Activated naive CD8-positive, alpha-beta T cell treated with anti-CD3 and anti-CD28 coated beads for 36 hours (primary cell): Measurements from ENCODE around the gene IKZF1. TPM values are rescaled to one million over a fixed set of nuclear protein-coding genes. Genes with fewer than 3 reads are reported as not detected.

Experiments
- DNase-seq: peaks from one replicate; pipeline ENCODE4 v3.0.0; 2021
- H3K27ac Mint-ChIP-seq: one replicate; pipeline ENCODE4 v1.8.0; 2022; ENCODE audit warnings: mild to moderate bottlenecking, moderate library complexity, mixed read lengths
- H3K27me3 Mint-ChIP-seq: one replicate; pipeline ENCODE4 v1.8.0; 2022; ENCODE audit warnings: mild to moderate bottlenecking, mixed read lengths
- H3K36me3 Mint-ChIP-seq: one replicate; pipeline ENCODE4 v1.8.0; 2021; ENCODE audit warnings: mild to moderate bottlenecking, mixed read lengths
- H3K4me1 Mint-ChIP-seq: one replicate; pipeline ENCODE4 v1.8.0; 2021; ENCODE audit warnings: mixed read lengths
- H3K4me3 Mint-ChIP-seq: one replicate; pipeline ENCODE4 v1.8.0; 2022; ENCODE audit warnings: mild to moderate bottlenecking, moderate library complexity, mixed read lengths
- H3K9me3 Mint-ChIP-seq: one replicate; pipeline ENCODE4 v1.8.0; 2022; ENCODE audit warnings: mixed read lengths
- total RNA-seq, 2 experiments: library from RNA; stranded (reverse); gene quantifications; one replicate each; pipeline ENCODE4 v1.2.3, GENCODE V29; 2021

IKZF1 gene
- total RNA-seq, 2 experiments from 2014 or later: 220 to 225 TPM

DNA sequence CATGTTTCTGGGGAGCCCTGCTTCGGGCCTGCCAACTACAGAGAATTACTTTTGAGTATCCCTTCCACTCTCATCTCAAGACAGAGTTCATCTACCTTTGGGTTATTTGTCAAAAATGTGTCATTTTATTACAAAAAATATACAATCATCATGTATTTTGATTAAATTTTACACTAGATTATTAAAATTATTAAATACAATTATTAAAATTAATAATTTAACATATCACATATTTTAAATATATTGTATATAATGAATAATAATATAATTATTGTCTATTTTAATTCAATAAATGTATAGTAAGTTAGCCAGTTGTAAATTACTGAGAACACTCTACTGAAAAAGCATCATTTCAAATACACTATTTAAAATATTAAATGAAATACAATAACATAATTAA lies 94.7 kb downstream of the IKZF1 start:
- H3K9me3 Mint-ChIP-seq: no peaks in the 10 kb centered on the region
- H3K27me3 Mint-ChIP-seq: no peaks in the 10 kb centered on the region
- H3K4me3 Mint-ChIP-seq: no peak overlapping the region
- DNase-seq: no peak
- peaks cover 78% of the 10 kb centered on the region for H3K36me3 Mint-ChIP-seq
- H3K27ac Mint-ChIP-seq: peak overlapping the region; percentile 96
- peaks cover 73% of the 10 kb centered on the region for H3K4me1 Mint-ChIP-seq

DNA sequence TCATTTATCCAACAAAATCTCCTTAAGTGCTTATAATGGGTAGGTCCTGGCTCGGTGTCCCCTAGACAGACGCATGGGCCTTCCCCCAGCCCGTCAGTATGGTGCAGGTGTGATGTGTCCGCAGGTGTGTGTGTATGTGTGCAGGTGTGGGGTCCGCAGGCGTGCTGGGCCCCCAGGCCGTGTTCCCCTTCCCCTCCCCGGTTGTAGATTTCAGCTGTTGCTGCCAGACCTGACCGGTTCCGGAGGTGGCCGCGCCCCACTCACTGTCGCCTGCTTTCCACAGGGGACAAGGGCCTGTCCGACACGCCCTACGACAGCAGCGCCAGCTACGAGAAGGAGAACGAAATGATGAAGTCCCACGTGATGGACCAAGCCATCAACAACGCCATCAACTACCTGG lies 95.1 kb downstream of the IKZF1 start:
- Mint-ChIP-seq H3K4me3 (no peak overlapping the region), H3K9me3 (no peaks in the 10 kb centered on the region), H3K4me1 (peaks cover 73% of the 10 kb centered on the region), H3K27me3 (no peaks in the 10 kb centered on the region), H3K36me3 (peaks cover 76% of the 10 kb centered on the region), H3K27ac (peak overlapping the region; percentile 29)
- no peak for DNase-seq

DNA sequence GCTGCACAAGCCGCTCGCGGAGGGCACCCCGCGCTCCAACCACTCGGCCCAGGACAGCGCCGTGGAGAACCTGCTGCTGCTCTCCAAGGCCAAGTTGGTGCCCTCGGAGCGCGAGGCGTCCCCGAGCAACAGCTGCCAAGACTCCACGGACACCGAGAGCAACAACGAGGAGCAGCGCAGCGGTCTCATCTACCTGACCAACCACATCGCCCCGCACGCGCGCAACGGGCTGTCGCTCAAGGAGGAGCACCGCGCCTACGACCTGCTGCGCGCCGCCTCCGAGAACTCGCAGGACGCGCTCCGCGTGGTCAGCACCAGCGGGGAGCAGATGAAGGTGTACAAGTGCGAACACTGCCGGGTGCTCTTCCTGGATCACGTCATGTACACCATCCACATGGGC lies 95.6 kb downstream of the IKZF1 start:
- Mint-ChIP-seq H3K27ac (peak overlapping the region; percentile 70), H3K4me1 (peaks cover 75% of the 10 kb centered on the region), H3K36me3 (peaks cover 75% of the 10 kb centered on the region), H3K9me3 (no peaks in the 10 kb centered on the region), H3K27me3 (no peaks in the 10 kb centered on the region), H3K4me3 (no peak overlapping the region)
- no peak for DNase-seq

DNA sequence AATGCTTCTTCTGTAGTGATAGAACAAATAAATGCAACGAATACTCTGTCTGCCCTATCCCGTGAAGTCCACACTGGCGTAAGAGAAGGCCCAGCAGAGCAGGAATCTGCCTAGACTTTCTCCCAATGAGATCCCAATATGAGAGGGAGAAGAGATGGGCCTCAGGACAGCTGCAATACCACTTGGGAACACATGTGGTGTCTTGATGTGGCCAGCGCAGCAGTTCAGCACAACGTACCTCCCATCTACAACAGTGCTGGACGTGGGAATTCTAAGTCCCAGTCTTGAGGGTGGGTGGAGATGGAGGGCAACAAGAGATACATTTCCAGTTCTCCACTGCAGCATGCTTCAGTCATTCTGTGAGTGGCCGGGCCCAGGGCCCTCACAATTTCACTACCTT lies 99.9 kb downstream of the IKZF1 start:
- Mint-ChIP-seq H3K36me3 (peaks cover 56% of the 10 kb centered on the region), H3K4me3 (no peak overlapping the region), H3K27ac (peak overlapping the region; percentile 62), H3K4me1 (peaks cover 81% of the 10 kb centered on the region), H3K27me3 (no peaks in the 10 kb centered on the region), H3K9me3 (no peaks in the 10 kb centered on the region)
- DNase-seq: no peak

DNA sequence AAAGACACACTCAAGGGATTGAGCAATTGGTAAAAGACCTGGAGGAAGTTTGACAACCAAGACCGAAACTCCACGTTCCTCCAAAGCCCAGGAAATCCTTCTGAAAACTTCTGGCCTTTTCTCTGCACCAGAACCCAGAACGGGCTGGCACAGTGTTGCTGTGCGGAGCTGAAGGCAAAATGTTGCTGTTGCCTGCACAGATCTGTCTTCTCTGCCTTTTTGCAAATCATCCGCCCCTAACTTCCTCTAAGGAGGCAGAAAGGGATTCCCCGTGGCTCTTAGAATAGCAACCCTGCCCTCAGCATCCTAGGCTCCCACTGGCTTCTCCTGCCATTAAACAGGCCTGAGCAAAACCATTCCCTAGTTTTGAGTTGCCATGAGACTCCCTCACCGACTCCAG lies 100.7 kb downstream of the IKZF1 start:
- no peak for DNase-seq
- Mint-ChIP-seq H3K4me1 (peaks cover 89% of the 10 kb centered on the region), H3K9me3 (no peaks in the 10 kb centered on the region), H3K4me3 (no peak overlapping the region), H3K27ac (peak overlapping the region; percentile 75), H3K27me3 (no peaks in the 10 kb centered on the region), H3K36me3 (peaks cover 50% of the 10 kb centered on the region)

DNA sequence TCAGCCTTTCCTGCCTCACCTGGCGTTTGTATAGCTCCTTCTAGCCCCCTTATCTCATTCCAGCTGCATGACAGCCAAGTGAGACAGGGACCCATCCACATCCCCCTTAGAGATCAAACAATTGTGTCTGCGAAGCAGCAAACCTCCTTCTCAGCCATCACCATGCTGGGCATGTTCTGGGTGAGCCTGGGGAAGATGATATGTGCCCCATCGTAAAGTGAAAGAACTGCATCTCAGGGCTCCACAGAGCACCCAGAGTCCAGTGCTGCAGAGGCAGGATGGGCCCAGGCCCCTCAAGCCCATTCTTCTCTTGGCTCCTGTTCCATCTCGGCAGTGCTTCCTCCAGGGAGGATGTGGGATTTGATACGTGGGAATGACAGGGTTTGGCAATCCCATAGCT lies 102.4 kb downstream of the IKZF1 start:
- no peaks in the 10 kb centered on the region for H3K27me3 Mint-ChIP-seq
- H3K4me1 Mint-ChIP-seq: peaks cover 93% of the 10 kb centered on the region
- no peaks in the 10 kb centered on the region for H3K9me3 Mint-ChIP-seq
- peak overlapping the region; percentile 61 for H3K27ac Mint-ChIP-seq
- H3K4me3 Mint-ChIP-seq: no peak overlapping the region
- no peak for DNase-seq
- H3K36me3 Mint-ChIP-seq: peaks cover 34% of the 10 kb centered on the region

DNA sequence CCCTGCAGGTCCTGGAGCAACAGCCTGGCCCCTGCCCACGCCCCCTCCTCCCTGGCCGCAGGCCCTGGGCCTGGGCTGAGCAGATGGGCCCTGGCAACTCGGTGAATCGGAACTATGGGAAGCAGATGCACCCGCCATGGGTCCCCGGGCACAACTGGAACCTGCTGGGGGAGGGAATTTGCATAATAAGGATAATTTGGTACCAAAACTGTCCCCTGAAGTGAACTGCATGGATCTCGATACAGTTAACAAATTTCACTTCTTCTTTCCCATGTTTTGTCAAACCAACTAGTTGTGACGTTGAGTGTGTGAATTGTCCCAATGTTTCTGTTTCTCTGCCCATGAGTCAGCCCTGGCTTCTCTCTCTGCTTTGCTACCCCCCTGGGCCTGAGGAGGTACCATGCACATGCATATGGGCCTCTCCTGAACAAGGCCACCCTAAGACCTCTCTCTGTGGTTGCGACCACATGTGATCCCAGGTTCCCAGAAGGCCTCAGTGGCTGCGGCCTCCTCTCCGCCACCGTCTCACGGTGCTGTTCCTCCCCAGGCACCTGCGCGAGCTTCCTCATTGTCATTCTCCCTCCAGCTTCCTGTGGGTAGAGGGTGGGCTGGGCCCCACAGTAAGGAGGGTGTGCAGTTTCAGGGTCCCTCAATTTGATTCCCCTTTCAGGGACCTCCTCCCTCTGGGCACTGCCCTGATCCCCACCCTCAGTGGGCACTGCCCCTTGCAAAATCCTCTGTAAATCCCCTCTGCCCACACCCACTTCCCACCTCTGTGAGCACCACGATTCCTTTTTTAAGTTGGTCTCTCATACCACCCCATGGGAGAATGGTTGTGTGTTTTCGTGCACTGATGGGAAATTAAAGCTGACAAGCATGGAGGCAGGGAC lies 105.6 kb downstream of the IKZF1 start:
- H3K9me3 Mint-ChIP-seq: no peaks in the 10 kb centered on the region
- peak; percentile 55 for DNase-seq
- peak overlapping the region; percentile 85 for H3K27ac Mint-ChIP-seq
- peak overlapping the region; percentile 40 for H3K4me3 Mint-ChIP-seq
- H3K36me3 Mint-ChIP-seq: peaks cover 8% of the 10 kb centered on the region
- H3K27me3 Mint-ChIP-seq: no peaks in the 10 kb centered on the region
- H3K4me1 Mint-ChIP-seq: peaks cover 76% of the 10 kb centered on the region

DNA sequence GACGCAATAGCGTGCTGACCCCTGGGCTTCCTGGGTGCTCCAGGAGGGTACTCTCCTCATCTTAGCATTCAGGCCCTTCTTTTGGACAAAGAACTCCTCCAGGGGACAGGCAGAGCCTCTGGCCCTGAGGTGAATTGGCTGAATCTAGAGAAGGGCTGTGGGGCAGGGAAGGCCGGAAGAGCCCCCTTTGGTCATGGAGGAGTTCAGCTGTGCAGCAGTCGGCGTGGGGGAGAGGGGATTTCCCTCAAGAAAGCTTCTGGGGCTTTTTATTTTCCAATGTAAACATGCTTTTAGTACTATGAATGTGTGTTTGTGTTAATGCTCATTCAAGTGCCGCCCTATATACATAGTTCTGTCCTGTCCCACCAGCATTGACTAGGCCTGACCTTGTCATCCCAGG lies 106.8 kb downstream of the IKZF1 start:
- H3K4me1 Mint-ChIP-seq: peaks cover 76% of the 10 kb centered on the region

DNA sequence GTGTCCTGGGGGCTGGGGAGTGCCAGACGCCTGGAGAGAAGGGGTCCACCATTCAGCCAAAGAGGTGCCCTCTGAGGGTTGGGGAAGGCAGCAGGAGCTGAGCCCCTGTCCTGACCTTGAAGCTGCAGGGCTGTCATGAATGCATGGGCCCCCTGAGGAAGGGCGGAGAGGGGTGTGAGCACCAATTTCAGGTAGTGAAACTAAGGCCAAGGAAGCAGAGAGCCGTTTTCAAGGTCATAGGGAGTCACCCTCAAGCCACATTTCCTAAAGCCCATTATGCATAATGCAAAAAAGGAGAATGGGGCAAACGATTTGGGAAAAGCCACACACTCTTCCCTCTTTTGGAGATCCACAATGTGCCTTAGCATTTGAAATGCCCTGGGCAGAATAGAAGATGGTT lies 108.5 kb downstream of the IKZF1 start:
- H3K9me3 Mint-ChIP-seq: no peaks in the 10 kb centered on the region
- peak overlapping the region; percentile 13 for H3K27ac Mint-ChIP-seq
- peaks cover 74% of the 10 kb centered on the region for H3K4me1 Mint-ChIP-seq

More for the DNA sequence above, 106.8 kb downstream of the IKZF1 start:
- Mint-ChIP-seq H3K9me3 (no peaks in the 10 kb centered on the region), H3K4me3 (peak overlapping the region; percentile 9), H3K36me3 (peaks cover 2% of the 10 kb centered on the region), H3K27ac (peak overlapping the region; percentile 85), H3K27me3 (no peaks in the 10 kb centered on the region)
- DNase-seq: peak; percentile 43

DNA sequence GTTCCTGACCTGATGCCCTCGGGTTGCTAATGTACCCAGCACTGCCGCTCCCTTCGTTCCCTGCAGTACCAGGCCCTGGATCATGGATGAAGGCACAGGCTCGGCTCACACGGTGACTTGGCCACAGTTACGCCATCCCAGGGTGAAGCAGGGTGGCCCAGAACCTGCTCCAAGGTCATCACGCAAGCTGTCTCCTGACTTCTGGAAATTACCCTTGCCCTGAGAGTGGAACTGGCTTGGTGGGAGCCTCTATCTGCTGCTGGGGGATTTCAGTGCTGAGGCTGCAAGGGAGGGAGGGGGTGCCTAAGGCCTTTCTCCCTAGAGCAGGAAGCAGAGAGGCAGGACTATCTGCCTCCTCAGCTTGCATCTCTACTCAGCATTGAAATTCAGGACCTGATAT lies 109.0 kb downstream of the IKZF1 start:
- H3K27ac Mint-ChIP-seq: no peak overlapping the region
- no peak overlapping the region for H3K4me3 Mint-ChIP-seq
- no peaks in the 10 kb centered on the region for H3K27me3 Mint-ChIP-seq
- H3K4me1 Mint-ChIP-seq: peaks cover 70% of the 10 kb centered on the region
- no peak for DNase-seq
- H3K9me3 Mint-ChIP-seq: no peaks in the 10 kb centered on the region
- no peaks in the 10 kb centered on the region for H3K36me3 Mint-ChIP-seq

More for the DNA sequence above, 108.5 kb downstream of the IKZF1 start:
- no peaks in the 10 kb centered on the region for H3K36me3 Mint-ChIP-seq
- no peaks in the 10 kb centered on the region for H3K27me3 Mint-ChIP-seq
- no peak overlapping the region for H3K4me3 Mint-ChIP-seq
- DNase-seq: no peak

DNA sequence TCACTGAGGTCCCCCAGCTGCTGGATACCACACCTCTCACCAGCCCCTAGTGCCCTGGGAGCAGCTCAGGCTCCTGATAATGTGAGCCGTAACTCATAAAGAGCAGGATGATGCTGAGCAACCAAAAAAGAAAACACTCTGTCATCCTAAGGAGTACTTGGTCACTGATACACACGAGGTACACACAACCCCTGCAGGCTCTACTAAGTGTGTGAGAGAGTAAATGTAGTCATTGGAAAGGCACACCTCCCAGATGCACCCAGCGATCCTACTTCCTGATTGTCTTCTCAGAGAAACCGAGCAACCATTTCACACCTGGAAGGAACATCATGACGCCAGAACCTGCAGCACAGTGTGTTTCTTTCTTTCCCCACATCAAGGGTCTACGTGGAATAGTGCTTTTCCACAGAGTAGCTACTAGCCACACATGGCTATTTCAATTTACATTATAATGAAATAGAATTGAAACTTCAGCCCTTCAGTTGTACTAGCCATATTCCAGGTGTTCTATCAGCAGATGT lies 111.4 kb downstream of the IKZF1 start:
- Mint-ChIP-seq H3K36me3 (no peaks in the 10 kb centered on the region), H3K4me1 (peaks cover 48% of the 10 kb centered on the region), H3K4me3 (no peak overlapping the region), H3K27ac (peak overlapping the region; percentile 90), H3K9me3 (no peaks in the 10 kb centered on the region), H3K27me3 (no peaks in the 10 kb centered on the region)
- DNase-seq: no peak

DNA sequence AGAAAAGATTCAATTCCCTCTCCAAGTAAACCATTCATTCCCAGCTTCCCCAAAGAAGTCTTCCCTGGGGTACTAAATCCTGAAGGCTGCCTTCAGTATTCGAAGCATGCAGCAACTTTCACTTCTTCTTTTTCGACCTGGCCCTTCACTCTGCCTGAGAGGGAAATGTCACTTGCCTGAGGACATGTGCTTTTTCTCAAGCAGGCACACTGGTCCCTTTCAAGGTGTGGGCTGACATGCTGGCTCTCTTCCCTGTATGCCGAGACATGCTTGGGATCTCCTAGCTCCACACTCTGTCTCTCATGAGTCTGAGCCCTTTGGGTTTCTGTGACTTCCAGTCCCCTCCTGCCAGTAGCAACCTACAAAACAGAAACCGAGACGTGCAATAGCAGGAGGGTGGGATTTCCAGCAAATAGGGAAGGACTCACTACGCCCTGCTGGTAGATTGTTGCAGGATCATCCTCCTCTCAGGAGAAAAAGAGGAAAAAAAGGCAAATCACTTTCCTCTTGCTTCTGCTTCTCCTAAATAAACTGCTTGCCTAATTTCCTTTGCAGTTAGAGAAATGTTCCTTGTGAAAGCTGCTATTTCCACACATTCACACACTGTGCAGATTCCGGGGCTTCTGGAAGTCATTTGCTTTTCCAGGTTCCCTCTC lies 112.1 kb downstream of the IKZF1 start:
- H3K36me3 Mint-ChIP-seq: no peaks in the 10 kb centered on the region
- H3K9me3 Mint-ChIP-seq: no peaks in the 10 kb centered on the region
- H3K4me3 Mint-ChIP-seq: peak overlapping the region; percentile 60
- H3K4me1 Mint-ChIP-seq: peaks cover 41% of the 10 kb centered on the region
- no peaks in the 10 kb centered on the region for H3K27me3 Mint-ChIP-seq
- DNase-seq: no peak
- peak overlapping the region; percentile 90 for H3K27ac Mint-ChIP-seq

DNA sequence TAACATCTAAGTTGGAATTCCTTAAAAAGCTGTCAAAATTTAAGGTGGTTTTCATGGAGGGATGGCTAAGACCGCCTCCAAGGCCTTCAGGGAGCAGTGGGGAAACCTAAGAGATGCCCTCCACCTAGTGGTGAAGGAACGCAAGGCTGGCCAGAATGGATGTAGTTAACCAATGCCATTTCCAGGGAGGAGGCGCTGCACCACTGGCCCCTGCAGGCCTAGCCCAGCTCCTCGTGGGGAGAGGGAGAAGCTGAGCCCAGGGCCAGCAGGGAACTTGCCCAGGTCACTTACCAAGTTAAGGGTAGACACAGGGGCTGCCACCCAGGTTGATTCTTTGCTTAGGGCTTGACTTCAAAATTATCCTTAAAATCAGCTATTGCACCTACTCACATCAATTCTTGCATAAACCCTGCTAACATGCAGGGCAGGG lies 113.6 kb downstream of the IKZF1 start:
- Mint-ChIP-seq H3K27ac (no peak overlapping the region), H3K4me1 (peaks cover 33% of the 10 kb centered on the region), H3K27me3 (no peaks in the 10 kb centered on the region), H3K9me3 (no peaks in the 10 kb centered on the region), H3K36me3 (no peaks in the 10 kb centered on the region), H3K4me3 (no peak overlapping the region)
- DNase-seq: peak; percentile 67

DNA sequence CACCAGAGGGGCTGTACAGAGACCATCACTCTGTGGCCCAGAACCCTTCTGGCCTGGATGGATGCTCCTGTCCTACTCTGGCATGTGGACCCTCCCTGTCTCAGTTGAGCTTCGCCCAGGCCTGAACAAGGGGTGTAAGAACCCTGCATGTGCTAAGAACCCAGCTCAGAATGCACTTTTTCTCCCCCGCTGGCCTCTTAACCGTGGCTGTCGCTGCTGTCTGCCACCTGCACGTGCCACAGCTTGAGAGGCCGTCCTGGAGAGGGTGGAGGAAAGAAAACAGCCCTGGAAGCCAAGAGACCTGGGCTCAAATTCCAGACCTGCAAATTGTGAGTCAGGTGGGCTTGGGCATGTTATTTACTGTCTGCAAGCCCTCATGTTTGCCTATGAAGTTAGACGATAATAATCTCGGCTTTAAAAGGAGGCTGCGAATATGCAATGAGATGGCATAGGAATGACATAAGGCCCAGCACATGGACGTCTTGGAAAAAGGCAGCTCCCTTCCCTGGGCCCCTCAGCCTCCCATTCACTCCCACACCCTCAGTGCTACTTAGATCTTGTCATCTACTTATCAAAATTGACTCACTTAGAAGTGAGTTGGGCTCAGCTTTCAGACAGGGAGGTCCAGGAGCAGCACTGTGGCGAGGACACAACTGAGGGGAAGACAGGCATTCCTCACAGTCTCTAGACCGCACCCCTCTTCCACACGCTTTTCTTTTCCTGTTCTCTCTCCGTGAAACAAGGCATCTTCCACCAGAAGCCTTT lies 114.2 kb downstream of the IKZF1 start:
- H3K9me3 Mint-ChIP-seq: no peaks in the 10 kb centered on the region
- H3K4me3 Mint-ChIP-seq: no peak overlapping the region
- H3K27me3 Mint-ChIP-seq: no peaks in the 10 kb centered on the region
- no peak for DNase-seq
- no peak overlapping the region for H3K27ac Mint-ChIP-seq
- H3K4me1 Mint-ChIP-seq: peaks cover 33% of the 10 kb centered on the region
- H3K36me3 Mint-ChIP-seq: no peaks in the 10 kb centered on the region

DNA sequence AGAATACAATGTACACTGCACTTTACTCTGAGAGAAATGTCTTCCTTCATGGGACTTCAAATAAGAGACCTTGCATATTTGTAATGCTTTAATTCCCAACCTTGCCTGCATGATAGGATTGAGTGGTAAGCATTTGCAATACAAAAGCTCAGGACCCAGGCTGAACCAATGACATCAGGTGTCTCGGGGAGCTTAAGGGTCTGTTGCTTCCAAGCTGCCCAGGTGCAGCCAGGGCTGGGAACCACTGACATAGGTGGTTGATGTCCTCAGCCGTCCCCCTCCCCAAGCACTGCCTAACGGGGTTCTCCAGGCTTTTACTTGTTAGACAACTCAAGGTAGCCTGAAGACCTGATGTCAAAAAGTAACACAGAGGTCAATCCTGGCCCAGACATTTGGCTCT lies 116.5 kb downstream of the IKZF1 start:
- Mint-ChIP-seq H3K27me3 (no peaks in the 10 kb centered on the region), H3K9me3 (no peaks in the 10 kb centered on the region), H3K4me3 (no peak overlapping the region), H3K36me3 (no peaks in the 10 kb centered on the region), H3K27ac (no peak overlapping the region), H3K4me1 (peaks cover 17% of the 10 kb centered on the region)
- DNase-seq: no peak
